Measurements from ENCODE around the gene CD7.
"Not testable (repeated sequence)": the region's sequence is repeated elsewhere in the genome, so short reads cannot be mapped to it uniquely, and the experiment has no call there.

The CD7 gene

DNA sequence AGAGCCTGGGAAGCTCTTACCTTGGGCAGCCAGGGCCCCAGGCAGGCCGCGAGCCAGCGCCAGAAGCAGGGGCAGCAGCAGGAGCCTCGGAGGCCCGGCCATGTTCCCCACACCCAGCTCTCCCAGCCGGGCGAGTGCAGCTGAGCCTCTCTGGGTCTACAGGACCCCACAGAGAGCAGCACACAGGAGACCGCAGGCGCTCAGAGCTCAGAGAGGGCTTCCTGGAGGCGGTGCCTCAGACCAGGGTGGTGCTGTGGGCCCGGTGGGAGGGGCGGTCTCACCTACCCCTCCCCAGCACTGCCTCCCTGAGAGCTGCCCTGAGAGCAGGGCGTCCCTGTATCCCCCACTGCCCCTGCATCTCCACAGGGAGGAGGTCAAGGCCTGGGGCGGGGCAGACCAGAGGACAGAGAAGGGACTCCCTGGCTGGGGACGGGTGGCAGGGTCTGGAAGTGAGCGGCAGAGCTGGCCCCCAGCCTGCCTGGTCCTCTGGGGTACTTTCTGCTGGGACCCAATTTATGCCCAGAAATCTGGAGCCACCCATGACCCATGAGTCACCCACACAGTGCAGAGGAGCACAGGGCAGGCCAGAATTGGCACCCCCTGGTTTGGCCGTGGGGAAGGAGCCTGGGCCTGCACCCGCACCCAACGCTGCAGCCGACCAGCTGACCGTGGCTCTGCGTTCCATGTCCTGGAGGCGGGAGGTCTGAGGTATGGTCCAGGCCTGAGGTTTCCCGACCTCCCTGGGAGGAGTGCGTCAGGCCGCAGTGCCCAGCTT, at the start of gene CD7:
TSS of gene CD7 (minus strand) at position 215 of the 775 bp plus-strand sequence. CDS start at position 102, 113 bp downstream.
- peak; percentile 71 for DNase-seq

GRCh38 chr17:82366749-82367148, 49.3 kb upstream of the CD7 start:
- DNase-seq: no peak

DNA sequence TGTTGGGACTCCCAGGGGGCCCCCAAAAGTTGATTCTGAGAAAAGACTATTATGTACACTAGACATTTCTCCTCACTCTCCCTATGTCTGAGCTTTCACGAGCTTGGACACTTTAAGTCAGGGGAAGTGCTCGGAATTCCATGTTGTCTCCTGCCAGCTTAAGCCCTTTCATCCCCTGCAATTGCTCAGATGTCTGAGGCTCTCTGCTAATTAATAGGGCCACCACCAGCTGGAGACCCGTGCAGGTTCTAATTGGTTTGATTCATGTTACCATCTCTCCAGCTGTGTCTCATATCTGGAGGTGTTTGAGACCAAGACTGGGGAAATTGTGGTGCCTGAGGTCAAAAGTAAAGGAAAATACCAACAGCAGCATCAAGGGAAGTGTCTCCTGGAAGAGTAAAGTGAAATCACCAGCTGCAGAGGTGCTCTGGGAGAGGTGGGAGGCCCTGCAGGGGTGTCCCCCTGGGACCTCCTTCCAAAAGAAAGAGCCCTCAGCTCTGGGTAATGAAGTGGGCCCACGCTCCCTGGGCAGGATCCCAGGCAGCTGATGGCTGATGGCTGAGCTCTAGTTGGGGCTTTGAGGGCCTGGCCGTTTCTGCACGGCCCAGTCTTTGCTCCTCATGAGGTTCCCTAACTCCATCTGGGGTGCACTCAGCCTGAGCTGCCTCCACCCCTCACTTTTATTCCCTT, 48.3 kb upstream of the CD7 start:
- no peak for DNase-seq

DNA sequence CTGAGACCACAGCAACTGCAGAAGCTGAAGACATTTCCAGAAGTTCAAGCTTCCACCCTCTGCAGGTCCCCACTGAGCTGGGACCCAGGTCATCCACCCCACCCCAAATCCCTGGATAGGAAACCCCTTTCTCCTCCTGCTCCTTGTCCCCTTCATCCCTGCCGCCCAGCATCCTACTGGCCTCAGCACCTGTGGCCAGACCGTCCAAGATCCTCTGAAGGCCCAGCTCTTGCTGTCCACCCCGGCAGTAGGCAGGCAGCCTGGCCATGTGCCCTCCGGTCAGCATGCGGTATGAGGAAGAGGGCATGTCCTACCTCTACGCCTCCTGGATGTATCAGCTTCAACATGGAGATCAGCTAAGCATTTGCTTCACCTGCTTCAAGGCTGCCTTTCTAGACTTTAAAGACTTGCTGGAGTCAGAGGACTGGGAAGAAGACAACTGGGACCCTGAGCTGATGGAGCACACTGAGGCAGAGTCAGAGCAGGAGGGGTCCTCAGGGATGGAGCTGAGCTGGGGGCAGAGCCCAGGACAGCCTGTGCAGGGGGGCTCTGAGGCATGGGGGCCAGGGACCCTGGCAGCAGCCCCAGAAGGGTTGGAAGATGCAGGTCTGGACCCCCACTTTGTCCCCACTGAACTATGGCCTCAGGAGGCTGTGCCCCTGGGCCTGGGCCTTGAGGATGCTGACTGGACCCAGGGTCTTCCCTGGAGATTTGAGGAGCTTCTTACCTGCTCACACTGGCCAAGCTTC, 44.7 kb upstream of the CD7 start:
- no peak for DNase-seq

GRCh38 chr17:82359451-82360074, 42.2 kb upstream of the CD7 start:
- not testable (repeated sequence) for DNase-seq

GRCh38 chr17:82358465-82359350, 41.3 kb upstream of the CD7 start, which contains the start of gene TEX19:
Gene TEX19 (plus strand): TSS chr17:82359247. CDS start chr17:82362151, 2,904 bp downstream.
- no peak for DNase-seq

GRCh38 chr17:82357394-82357793, 40.0 kb upstream of the CD7 start:
- no peak for DNase-seq

DNA sequence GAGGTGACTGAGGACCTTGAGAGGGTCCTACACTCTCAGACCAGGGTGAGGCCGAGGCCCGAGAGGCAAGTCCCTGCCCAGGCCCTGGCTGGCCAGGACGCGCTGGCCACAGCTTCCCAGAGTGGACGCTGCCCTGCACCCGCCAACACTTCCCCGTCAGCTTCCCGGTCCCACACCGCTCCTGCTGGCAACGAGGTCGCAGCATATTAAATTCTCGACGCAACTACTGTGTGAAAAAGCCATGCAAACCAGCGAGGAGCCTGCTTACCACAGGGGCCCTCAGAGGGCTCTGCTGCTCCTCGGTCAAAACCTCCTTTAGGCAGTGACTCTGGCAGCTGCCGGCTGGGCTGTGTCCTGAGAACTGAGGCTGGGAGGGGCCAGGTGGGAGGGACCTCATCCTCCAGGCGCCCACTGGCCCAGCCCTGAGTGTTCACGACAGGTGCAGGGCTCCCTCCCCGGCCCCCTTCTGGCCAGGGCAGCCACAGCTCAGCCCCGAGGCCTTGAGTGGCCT, 39.5 kb upstream of the CD7 start:
- no peak for DNase-seq

DNA sequence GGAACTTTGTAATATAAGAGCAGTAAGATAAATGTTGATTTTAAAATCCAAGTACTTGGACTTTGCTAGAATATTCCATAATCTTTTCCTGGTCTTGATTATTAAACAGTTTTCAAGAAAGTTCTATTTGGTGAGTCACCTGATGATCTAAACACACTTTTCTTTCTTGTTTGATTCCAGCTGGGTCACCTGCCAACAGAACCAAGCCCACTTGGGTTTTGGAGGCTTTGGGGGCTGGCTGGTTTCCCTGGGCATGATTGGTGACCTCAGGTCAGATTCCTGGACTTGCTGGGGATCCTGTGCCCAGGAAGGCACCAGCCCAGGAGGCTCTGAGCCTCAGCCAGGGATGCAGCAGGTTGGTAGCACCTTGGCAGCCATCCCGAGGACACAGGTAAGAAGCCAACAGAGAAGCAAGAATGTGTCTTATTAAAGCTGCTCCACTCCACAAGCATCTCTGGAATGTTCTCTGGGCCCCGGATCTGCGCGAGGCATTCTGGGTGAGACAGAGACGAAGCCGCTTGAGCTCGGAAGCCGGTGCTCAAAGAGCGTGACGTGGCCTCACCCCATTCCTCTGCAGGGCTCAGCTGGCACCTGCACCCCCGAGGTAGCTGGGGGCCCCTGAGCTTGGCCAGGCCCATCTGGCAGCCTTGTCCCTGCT, 38.5 kb upstream of the CD7 start:
- DNase-seq: no peak

DNA sequence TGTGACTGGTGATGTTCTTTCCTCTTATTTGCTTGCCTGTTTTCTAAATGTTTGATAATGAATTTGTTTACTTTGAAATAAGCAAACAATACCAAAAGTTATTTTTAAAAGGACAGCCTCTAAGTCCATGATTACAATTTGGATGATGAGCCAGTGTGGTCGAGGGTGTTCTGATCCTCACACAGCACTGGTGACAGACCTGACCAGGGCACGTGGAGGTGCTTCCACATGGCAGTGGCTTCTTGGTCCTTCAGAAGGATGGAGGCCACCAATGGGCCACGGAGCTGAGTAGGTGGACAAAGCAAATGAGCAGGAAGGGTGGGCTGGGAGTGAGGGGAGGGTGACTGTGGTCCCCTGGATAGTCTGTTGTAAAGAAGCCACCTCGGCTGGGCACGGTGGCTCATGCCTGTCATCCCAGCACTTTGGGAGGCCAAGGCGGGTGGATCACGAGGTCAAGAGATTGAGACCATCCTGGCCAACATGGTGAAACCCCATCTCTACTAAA, 37.4 kb upstream of the CD7 start:
- no peak for DNase-seq

DNA sequence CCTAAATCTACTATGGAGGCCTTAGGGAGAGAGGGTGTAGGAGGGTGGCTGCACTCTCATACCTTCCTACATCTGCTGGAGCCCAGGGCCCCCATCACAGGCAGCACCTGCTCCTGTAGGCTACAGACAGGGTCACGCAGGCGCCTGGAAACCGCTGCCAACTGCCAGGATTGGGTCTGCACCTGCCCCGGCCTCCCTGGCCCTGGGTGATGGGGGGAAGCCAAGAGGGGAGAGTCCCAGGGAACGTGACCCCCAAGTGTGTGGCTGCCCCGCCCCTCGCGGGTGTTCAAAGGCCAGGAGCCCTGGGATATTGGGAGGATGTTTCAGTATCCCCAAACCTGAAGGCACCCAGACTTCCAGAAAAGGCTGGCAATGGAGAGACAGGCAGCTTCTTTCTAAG, 36.1 kb upstream of the CD7 start:
- no peak for DNase-seq

- DNase-seq: peak; percentile 77
These were observed 34.5 kb upstream of the CD7 start for GRCh38 chr17:82351713-82352488.

DNA sequence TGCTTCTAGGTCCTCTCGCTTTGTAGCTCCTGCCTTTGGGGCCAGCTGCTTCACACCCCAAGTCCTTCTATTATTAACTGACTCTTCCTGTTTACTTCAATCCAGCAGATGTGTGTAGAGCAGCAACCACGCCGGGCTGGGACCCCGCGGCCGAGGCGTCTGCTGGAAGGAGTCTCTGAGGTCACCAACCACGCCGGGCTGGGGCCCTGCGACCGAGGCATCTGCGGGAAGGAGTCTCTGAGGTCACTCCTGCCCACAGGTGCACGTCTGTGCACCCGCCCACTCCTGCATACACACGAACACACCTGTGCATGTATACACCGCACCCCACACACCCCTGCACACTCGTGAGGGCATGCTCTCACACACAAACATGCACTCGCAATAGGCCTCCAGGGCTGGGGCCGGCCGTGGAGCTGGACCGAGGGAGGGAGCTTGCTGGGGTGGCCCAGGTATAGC, 33.9 kb upstream of the CD7 start:
- DNase-seq: no peak

DNA sequence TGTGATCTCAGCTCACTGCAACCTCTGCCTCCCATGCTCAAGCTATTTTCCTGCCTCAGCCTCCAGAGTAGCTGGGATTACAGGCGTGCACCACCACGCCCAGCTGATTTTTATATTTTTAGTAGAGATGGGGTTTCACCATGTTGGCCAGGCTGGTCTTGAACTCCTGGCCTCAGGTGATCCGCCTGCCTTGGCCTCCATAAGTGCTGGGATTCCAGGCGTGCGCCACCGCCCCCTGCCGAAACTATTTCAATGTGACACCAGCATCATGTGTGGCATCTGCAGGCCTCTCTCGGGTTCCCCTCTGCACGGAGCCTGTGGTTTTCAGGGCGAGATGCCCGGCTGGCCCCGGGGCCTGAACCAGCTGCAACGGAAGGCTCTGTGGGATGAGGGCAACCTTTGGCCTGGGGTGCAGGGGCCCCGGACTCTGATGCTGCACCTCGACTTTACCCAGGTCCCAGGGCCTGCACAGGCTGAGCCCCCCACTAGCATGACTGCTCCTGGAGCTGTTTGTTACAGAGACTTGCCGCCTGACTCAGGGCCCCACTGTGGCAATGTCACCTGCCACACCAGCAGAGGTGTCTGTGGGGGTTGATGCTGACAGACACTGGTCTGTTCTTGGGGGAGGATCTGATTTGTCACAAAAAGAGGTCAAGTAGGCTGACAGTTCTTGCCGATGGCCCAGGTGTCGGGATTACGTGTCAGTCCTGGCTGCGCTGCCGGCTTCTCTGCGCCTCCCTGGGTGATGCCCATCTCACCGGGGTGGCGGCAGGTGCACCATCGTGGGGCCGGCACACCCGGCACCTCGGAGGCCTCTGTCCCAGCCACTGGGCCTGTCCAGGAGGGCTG, 33.0 kb upstream of the CD7 start:
- peak; percentile 54 for DNase-seq

DNA sequence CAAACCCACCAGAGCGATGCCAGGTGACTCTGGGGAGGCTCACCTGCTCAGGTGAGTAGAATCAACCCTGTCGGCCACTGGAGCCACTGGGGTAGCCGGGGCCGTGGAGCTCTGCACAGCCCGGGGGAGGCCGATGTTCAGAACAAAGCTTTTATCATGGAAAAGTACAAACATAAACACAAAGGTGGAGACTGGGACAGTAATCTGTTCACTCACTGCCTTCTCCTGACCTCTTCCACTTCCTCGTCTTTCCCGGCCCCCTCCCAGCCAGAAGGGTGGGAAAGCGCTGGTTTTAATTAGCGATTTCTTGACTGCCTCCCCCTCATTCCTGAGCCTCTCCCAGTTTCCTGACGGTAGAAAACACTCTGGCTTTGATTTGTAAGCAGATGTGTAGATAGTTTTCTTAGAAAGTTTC, 31.9 kb upstream of the CD7 start:
- DNase-seq: no peak

DNA sequence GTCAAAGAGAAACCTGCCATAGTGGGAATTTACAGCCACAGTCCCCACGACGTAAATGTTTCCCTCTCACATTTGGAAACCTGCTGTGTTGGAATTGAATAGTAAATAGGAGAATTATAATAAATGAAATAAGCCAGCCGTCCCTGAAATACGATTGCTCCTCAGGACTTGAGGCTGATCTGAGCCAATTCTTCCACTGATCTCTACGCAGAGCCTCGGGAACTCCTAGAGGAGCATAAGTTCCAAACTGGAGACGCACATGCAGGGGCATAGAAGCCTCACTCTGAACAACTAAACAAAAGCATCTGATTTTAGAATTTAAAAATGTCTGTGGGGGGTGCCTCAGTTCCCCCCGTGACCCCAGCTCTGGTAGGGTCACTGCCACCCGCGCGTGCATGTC, 31.5 kb upstream of the CD7 start:
- DNase-seq: no peak

DNA sequence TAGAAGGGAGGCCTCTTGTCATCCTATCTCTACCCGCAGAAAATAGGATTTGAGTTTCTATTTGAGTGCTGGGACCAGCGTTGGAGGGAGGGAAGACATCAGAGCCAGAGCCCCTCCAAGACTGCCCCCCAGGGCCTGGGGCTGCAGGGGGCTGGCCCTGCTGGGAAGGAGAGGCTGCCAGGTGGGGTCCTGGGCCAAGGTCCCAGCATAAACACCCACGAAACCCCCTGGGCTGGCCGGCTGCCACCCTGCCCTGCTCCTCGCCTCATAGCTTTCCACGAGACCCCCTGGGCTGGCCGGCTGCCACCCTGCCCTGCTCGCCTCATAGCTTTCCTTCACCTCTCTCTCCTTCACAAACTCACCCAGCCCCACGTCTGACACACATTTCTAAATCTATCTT, 31.0 kb upstream of the CD7 start:
- DNase-seq: no peak

- DNase-seq: not testable (repeated sequence)
These were observed 30.6 kb upstream of the CD7 start for GRCh38 chr17:82347994-82348393.

Data from stimulated activated CD4-positive, alpha-beta T cell treated with anti-CD3 and anti-CD28 coated beads, Interleukin-4, amount 100 ng/mL, for 1 hour (primary cell).